ENCODE measurements around the gene CACNB4.

DNA sequence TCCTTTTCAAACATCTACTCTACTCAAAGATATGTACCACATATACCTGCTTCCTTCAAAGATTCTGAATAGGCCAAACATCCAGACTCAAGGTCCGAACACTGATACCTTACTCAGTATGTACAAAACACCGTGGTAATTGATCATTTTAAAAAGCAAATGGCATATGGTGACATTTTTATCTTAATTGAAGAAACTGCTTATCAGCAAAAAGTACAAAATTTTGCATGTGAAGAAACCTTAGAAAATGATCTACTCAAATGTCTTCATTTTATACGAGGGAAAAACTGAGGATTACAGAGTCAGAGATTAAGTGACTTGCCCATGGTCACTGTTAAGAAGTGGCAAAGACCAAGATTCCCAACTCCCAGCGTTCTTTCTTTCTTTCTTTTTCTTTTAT lies 133.0 kb downstream of the CACNB4 start:
- TF ChIP-seq, protein P1, sequence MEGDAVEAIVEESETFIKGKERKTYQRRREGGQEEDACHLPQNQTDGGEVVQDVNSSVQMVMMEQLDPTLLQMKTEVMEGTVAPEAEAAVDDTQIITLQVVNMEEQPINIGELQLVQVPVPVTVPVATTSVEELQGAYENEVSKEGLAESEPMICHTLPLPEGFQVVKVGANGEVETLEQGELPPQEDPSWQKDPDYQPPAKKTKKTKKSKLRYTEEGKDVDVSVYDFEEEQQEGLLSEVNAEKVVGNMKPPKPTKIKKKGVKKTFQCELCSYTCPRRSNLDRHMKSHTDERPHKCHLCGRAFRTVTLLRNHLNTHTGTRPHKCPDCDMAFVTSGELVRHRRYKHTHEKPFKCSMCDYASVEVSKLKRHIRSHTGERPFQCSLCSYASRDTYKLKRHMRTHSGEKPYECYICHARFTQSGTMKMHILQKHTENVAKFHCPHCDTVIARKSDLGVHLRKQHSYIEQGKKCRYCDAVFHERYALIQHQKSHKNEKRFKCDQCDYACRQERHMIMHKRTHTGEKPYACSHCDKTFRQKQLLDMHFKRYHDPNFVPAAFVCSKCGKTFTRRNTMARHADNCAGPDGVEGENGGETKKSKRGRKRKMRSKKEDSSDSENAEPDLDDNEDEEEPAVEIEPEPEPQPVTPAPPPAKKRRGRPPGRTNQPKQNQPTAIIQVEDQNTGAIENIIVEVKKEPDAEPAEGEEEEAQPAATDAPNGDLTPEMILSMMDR (conservative IDR thresholded peaks at IDR 0.05 in 1 of 2, IDR thresholded peaks at IDR 0.05 in 1 of 2; ENCODE audit: extremely low read depth in 1 of 2, insufficient read depth in 1 of 2, low read depth in 1 of 2, low read length in 2 of 2): no peak
- no peak for TF ChIP-seq EZH2 (IDR thresholded peaks at IDR 0.05; ENCODE audit: borderline replicate concordance, low read length)

Data from mammary epithelial cell (primary cell).